MM.1S (cell line): Measurements from ENCODE around the gene MOG.

Experiments used
- EZH2 ChIP-seq: fragments of 300-600 bp; sonication (generic); optimal IDR thresholded peaks from 2 replicates; pipeline ENCODE3; 2017; ENCODE audit warnings: low read depth, mild to moderate bottlenecking, antibody characterized with exemption, low read length, mixed read lengths
- EZH2phosphoT487 ChIP-seq: fragments of 300-600 bp; sonication (generic); IDR thresholded peaks from 2 replicates; pipeline ENCODE4 v1.6.1; 2018; ENCODE audit warnings: antibody characterized with exemption, low read length
- TF ChIP-seq, protein P1 (sequence below): fragments of 300-600 bp; sonication (generic); IDR thresholded peaks from 2 replicates; pipeline ENCODE4 v1.5.1; 2016; ENCODE audit warnings: antibody characterized with exemption, low read length, mixed read lengths

- TF ChIP-seq, protein P1, sequence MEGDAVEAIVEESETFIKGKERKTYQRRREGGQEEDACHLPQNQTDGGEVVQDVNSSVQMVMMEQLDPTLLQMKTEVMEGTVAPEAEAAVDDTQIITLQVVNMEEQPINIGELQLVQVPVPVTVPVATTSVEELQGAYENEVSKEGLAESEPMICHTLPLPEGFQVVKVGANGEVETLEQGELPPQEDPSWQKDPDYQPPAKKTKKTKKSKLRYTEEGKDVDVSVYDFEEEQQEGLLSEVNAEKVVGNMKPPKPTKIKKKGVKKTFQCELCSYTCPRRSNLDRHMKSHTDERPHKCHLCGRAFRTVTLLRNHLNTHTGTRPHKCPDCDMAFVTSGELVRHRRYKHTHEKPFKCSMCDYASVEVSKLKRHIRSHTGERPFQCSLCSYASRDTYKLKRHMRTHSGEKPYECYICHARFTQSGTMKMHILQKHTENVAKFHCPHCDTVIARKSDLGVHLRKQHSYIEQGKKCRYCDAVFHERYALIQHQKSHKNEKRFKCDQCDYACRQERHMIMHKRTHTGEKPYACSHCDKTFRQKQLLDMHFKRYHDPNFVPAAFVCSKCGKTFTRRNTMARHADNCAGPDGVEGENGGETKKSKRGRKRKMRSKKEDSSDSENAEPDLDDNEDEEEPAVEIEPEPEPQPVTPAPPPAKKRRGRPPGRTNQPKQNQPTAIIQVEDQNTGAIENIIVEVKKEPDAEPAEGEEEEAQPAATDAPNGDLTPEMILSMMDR: no peak
- no peak for TF ChIP-seq EZH2
- TF ChIP-seq EZH2phosphoT487: no peak
These were observed 37.7 kb downstream of the MOG start for GRCh38 chr6:29694637-29695036.
